HG02884 (cell line): ENCODE results near the gene MBD1.
"Not testable (repeated sequence)": the region's sequence is repeated elsewhere in the genome, so short reads cannot be mapped to it uniquely, and the experiment has no call there.

Experiments used
- ATAC-seq: cut with Tn5 transposase; IDR thresholded peaks from one replicate; pipeline ENCODE4 v1.9.1; 2021; ENCODE audit warnings: mild to moderate bottlenecking, moderate library complexity; ENCODE audit not compliant: unreplicated experiment

MBD1 gene

GRCh38 chr18:50275503-50276036, 5.8 kb downstream of the MBD1 start:
- no peak for ATAC-seq

DNA sequence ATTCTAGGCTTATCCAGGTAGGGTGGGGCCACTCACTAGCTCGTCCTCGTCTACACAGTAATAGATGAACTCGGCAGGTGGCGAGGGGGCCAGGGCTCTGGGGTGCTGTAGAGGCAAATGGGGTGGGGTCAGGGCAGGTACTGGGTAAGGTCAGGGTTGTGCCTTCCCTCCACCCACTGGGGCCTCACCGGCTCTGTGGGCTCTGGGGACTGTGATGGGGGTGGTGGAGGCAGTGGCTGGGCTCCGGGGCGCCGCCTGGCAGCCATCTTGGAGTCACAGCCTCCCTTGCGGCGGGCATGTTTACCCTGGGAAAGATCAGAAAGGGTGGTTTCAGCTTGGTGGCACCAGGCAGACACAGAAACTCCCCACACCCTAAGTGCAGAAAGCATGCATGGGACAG, 6.4 kb downstream of the MBD1 start:
- no peak for ATAC-seq

DNA sequence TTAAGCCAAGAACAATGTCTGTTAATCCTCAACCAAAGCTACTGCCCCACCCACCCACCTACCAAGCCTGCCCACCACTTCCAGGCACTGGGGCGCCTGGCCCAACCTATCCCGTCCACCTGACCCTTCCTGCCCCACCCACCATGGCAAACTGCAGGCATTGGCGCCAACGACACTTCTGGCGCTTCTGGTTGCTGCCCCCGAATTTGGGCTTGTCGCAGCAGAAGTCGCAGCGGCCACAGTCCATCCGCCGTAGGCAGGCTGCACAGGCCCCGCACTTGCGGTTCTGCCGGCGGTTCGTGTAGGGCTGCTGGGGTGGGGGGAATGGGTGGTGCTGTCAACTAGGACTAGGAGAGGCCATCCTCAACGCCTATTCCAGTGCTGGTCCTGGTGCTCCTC, 7.3 kb downstream of the MBD1 start:
- ATAC-seq, result no peak

- no peak for ATAC-seq
Measured at GRCh38 chr18:50273203-50274043, 7.9 kb downstream of the MBD1 start.

GRCh38 chr18:50272568-50272967, 8.8 kb downstream of the MBD1 start:
- no peak for ATAC-seq

DNA sequence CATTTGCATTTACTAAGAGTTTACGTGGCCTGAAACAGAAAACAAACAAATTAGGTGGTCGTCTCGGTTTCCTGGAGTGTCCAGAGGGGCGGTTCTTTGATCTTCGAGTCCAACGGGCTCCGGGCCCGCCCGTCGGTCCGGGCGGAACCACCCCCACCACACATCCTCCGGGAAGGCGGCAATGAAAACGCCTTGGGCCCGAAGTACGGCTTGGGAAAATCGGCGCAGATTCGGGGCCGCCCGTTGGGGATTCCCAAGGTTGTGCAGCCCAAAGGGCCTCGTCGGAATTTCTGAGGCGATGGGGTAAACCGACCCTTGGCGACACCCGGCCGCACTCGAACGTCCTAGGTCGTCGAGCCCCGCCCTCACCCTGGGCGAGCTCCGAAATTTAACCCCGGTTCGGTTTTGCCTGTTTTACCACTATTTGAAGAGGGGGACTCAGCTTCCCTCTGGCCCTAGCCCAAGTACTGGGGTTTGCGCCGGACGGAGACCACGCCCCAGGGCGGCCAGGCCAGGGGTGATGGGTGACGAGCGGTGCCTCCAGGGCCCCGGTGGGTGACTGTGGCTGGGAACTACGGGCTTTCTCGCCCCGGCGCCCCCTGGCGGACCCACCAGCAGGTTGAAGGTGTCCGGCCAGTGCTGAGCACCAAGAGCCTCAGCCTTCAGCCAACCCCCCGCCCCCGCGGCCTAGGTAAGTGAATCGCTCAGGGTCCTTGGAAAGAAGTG, 13.1 kb downstream of the MBD1 start:
- ATAC-seq, result peak; percentile 70

DNA sequence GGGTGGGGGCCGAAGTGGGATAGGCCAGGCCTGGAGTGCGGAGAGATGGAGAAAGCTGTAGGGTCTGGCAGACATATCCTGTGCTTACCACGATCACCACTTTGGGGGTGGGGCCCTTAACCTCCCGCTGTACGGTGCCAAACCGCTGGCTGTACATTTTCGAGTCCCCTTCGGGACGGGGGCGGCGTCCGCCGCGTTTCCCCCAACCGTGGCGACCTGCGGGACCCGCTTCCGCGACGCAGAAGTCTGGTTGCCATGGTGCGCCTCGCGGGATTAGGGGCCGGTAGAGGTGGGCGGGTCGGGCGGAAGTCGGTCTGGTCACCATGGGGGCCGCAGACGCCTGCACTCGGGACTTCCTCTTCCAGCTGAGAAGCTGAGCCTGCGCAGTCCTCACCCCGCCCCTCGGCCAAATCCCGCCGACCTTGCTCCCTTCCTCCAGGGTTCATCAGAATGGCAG, 15.0 kb downstream of the MBD1 start, which contains the start of gene CFAP53:
TSS of gene CFAP53 (minus strand) at position 248 of the 457 bp plus-strand sequence. CDS start at position 157, 91 bp downstream.
- ATAC-seq, result peak; percentile 79

DNA sequence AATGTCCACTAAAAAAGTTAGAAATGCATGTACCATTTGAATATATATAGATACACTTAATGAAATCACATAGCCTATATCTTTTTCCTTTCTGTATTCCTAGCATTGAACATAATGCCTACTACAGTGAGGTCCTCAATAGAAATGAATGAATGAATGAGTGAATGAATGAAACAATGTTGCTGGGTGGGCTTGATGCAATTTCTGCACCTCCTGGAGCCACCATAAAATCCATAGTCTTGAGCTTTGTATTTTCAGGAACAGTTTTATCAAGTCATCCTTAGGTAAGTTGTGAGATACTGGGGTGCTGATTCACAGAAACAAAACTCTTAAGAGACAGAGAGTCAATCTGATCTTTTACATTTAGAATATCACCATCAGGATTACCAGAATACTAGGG, 18.3 kb downstream of the MBD1 start:
- ATAC-seq, result no peak

DNA sequence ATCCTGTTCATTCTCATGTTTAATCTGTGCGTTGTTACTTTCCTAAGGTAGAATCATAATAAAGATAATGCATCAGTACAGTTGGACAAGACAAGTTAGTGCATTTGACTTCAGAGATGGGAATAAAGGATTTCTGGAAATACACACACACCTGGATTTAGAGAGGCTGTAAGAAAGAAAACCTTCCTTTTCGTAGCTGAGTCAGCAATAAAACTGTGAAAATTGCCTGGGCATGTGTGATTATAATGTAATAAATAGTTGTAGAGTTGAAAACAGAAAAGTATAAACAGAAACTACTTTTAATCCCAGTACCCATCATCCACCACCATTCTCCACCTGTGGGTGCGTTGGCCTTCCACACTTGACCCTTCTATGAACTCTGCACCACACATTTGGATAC, 30.4 kb downstream of the MBD1 start:
- ATAC-seq, result no peak

- no peak for ATAC-seq
Measured at GRCh38 chr18:50249576-50249975, 31.7 kb downstream of the MBD1 start.

DNA sequence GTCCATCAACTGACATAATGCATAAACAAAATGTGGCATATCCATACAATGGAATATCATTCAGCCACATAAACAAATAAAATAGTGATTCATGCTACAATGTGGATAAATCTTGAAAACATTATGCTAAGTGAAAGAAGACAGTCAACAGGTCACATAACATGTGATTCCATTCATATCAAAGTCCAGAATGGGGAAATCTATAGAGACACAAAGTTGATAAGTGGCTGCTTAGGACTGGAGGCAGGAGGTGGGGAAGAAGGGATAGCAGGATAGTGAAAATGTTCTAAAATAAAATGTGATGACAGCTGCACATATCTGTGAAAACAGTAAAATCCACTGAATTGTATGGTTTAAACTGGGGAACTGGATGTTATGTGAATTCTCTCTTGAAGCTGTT, 33.8 kb downstream of the MBD1 start:
- ATAC-seq, result no peak

GRCh38 chr18:50241768-50242167, 39.6 kb downstream of the MBD1 start:
- not testable (repeated sequence) for ATAC-seq

GRCh38 chr18:50240080-50240563, 41.2 kb downstream of the MBD1 start:
- ATAC-seq, result no peak

- no peak for ATAC-seq
Measured at GRCh38 chr18:50232419-50232818, 48.9 kb downstream of the MBD1 start.

DNA sequence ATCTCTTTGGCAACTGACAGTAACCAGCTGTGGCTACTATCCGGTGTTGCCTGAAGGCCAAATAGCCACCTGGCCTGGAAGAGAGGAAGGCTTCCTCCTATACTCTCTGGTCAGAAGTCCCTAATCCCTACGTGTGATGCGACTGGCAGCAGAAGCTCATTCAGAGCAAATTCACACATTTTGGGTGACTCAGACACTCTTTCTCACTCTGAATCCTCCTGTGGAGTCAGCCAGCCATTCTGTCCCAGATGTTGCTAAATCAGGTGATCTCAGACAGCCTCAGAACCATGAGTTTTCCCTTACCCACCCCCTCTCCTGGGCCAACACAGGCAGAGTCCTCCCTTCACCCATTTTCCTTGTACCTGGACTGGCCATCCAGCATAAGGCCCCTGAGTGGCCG, 49.7 kb downstream of the MBD1 start:
- ATAC-seq, result no peak

DNA sequence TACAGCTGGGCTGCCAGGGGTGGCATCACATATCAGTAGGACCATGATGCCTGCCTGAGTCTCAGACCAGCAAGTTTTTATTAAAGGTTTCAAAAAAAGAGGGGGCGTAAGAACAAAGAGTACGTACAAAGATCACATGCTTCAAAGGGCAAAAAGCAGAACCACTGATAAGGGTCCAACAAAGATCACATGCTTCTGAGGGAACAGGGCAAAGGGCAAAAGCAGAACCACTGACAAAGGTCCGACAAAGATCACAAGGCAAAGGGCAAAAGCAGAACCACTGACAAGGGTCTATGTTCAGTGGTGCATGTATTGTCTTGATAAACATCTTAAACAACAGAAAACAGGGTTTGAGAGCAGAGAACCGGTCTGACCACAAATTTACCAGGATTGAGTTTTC, 61.1 kb downstream of the MBD1 start:
- ATAC-seq, result not testable (repeated sequence)
